ENCODE measurements around the gene SIGLEC10.
"Not testable (repeated sequence)": the region's sequence is repeated elsewhere in the genome, so short reads cannot be mapped to it uniquely, and the experiment has no call there.

The SIGLEC10 gene

DNA sequence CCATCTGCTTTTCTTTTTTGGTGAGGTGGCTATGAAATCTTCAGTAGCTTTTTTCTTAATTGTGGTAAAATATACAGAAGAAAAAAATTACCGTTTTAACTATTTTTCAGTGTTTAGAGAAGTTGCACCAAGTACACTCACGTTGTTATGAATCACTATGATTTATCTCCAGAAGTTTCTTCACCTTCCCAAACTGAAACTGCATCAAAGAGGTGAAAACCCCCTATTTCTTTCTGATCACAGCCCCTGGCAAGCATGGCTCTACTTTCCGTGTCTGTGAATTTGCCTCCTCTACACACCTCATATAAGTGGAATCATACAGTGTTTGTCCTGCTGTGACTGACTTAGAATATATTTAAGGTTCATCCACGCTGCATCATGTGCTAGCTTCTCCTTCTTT lies 15.6 kb upstream of the SIGLEC10 start:
- H3K4me1 ChIP-seq (ENCODE audit: insufficient read depth, insufficient read length) = no peaks in the 10 kb centered on the region
- no peaks in the 10 kb centered on the region for H3K36me3 ChIP-seq (ENCODE audit: insufficient read depth, insufficient read length, low read length)
- H3K9me3 ChIP-seq (ENCODE audit: insufficient read depth, low read length) = no peaks in the 10 kb centered on the region
- H3K4me3 ChIP-seq (ENCODE audit: insufficient read length, low read depth) = no peak overlapping the region
- TF ChIP-seq SUZ12 (IDR thresholded peaks at IDR 0.05; ENCODE audit: extremely low read depth, insufficient read depth, insufficient read length) = no peak
- peaks cover 8% of the 10 kb centered on the region for H3K27me3 ChIP-seq (ENCODE audit: insufficient read depth, insufficient read length)
- H3K9ac ChIP-seq (ENCODE audit: insufficient read length, low read depth) = no peak overlapping the region
- no peak for DNase-seq (ENCODE audit: low read depth, low spot score)

DNA sequence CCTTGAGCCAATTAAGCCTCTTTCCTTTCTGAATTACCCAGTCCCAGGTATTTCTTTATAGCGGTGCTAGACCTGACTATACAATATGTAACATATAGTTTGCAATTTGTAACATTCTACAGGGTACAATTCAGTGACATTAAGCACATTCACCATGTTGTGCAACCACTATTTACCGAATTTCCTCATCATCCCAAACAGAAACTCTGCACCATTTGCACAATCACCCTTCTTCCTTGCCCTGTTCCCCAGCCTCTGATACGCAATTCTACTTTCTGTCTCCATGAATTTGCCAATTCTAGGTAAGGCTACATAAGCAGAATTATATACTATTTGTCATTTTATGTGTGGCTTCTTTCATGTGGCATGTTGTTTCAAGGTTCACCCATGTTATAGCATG lies 13.7 kb upstream of the SIGLEC10 start:
- H3K36me3 ChIP-seq (ENCODE audit: insufficient read depth, insufficient read length, low read length) = no peaks in the 10 kb centered on the region
- peaks cover 8% of the 10 kb centered on the region for H3K27me3 ChIP-seq (ENCODE audit: insufficient read depth, insufficient read length)
- no peaks in the 10 kb centered on the region for H3K9me3 ChIP-seq (ENCODE audit: insufficient read depth, low read length)
- no peak for TF ChIP-seq ZNF274 (IDR thresholded peaks at IDR 0.05; ENCODE audit: low read depth, low read length)
- TF ChIP-seq SUZ12 (IDR thresholded peaks at IDR 0.05; ENCODE audit: extremely low read depth, insufficient read depth, insufficient read length) = no peak
- no peak for TF ChIP-seq YY1 (IDR thresholded peaks at IDR 0.05; ENCODE audit: insufficient read depth, insufficient read length)
- no peak overlapping the region for H3K9ac ChIP-seq (ENCODE audit: insufficient read length, low read depth)
- DNase-seq (ENCODE audit: low read depth, low spot score) = no peak
- no peaks in the 10 kb centered on the region for H3K4me1 ChIP-seq (ENCODE audit: insufficient read depth, insufficient read length)
- H3K4me3 ChIP-seq (ENCODE audit: insufficient read length, low read depth) = no peak overlapping the region

DNA sequence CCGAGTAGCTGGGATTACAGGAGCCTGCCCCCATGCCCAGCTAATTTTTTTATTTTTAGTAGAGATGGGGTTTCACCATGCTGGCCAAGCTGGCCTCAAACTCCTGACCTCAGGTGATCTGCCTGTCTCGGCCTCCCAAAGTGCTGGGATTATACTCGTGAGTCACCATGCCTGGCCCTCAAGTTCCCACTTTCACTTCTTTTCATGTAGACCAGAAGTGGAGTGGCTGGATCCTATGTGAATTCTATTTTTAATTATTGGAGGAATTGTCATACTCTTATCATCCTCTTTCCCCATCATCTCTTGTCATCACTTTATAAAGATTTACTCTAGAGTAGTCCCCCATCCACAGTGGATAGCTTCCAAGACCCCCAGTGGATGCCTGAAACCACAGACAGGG lies 12.8 kb upstream of the SIGLEC10 start:
- no peak for DNase-seq (ENCODE audit: low read depth, low spot score)
- Histone ChIP-seq H3K4me1 (ENCODE audit: insufficient read depth, insufficient read length) (no peaks in the 10 kb centered on the region), H3K4me3 (ENCODE audit: insufficient read length, low read depth) (no peak overlapping the region), H3K36me3 (ENCODE audit: insufficient read depth, insufficient read length, low read length) (no peaks in the 10 kb centered on the region), H3K9me3 (ENCODE audit: insufficient read depth, low read length) (no peaks in the 10 kb centered on the region), H3K9ac (ENCODE audit: insufficient read length, low read depth) (no peak overlapping the region), H3K27me3 (ENCODE audit: insufficient read depth, insufficient read length) (peaks cover 8% of the 10 kb centered on the region)
- TF ChIP-seq SUZ12 (IDR thresholded peaks at IDR 0.05; ENCODE audit: extremely low read depth, insufficient read depth, insufficient read length) (no peak), ZNF274 (IDR thresholded peaks at IDR 0.05; ENCODE audit: low read depth, low read length) (no peak), YY1 (IDR thresholded peaks at IDR 0.05; ENCODE audit: insufficient read depth, insufficient read length) (no peak)

DNA sequence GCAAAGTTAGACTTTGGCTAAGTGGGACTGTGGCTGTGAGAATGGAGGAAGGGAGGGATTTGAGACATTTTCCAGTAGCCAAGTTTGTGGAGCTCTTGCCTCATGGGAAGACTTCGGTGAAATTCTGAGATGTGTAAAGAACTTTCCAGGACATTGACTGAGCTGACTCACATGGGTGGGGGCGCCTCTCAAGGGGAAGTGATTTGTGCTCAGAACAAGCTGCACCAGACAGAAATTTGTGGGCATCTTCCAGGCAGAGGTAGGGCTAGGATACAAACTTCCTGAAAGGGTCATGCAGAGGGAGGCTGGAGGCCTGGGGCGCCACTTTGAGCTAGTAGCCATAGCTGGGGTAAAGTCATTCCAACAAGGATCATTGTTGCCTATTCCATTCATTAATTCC lies 9.8 kb upstream of the SIGLEC10 start:
- Histone ChIP-seq H3K9ac (ENCODE audit: insufficient read length, low read depth) (no peak overlapping the region), H3K9me3 (ENCODE audit: insufficient read depth, low read length) (no peaks in the 10 kb centered on the region), H3K36me3 (ENCODE audit: insufficient read depth, insufficient read length, low read length) (no peaks in the 10 kb centered on the region), H3K27me3 (ENCODE audit: insufficient read depth, insufficient read length) (peaks cover 8% of the 10 kb centered on the region), H3K4me1 (ENCODE audit: insufficient read depth, insufficient read length) (no peaks in the 10 kb centered on the region), H3K4me3 (ENCODE audit: insufficient read length, low read depth) (no peak overlapping the region)
- DNase-seq (ENCODE audit: low read depth, low spot score) = no peak
- TF ChIP-seq YY1 (IDR thresholded peaks at IDR 0.05; ENCODE audit: insufficient read depth, insufficient read length) (no peak), ZNF274 (IDR thresholded peaks at IDR 0.05; ENCODE audit: low read depth, low read length) (no peak), SUZ12 (IDR thresholded peaks at IDR 0.05; ENCODE audit: extremely low read depth, insufficient read depth, insufficient read length) (no peak)

DNA sequence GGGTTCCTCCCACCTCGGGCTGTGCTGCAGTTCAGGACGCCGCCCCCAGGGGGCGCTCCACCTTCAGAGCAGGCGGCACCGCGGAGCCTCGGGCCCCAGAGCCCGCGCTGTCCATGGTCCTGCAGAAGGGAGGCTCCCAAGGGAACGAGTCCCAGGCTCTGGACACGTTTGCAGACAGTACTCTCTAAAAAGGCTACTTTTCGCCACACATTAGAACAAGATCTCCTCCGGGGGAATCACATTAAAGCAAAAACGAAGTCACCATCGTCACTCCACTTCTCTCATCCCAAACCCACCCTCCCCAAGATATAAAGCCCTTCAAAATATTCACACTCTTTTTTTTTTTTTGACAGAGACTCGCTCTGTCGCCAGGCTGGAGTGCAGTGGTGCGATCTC lies 4.6 kb upstream of the SIGLEC10 start:
- Histone ChIP-seq H3K36me3 (ENCODE audit: insufficient read depth, insufficient read length, low read length) (no peaks in the 10 kb centered on the region), H3K9ac (ENCODE audit: insufficient read length, low read depth) (no peak overlapping the region), H3K4me1 (ENCODE audit: insufficient read depth, insufficient read length) (peaks cover 3% of the 10 kb centered on the region), H3K27me3 (ENCODE audit: insufficient read depth, insufficient read length) (peaks cover 8% of the 10 kb centered on the region), H3K4me3 (ENCODE audit: insufficient read length, low read depth) (peak overlapping the region; percentile 37), H3K9me3 (ENCODE audit: insufficient read depth, low read length) (no peaks in the 10 kb centered on the region)
- no peak for TF ChIP-seq YY1 (IDR thresholded peaks at IDR 0.05; ENCODE audit: insufficient read depth, insufficient read length)
- no peak for TF ChIP-seq ZNF274 (IDR thresholded peaks at IDR 0.05; ENCODE audit: low read depth, low read length)
- TF ChIP-seq SUZ12 (IDR thresholded peaks at IDR 0.05; ENCODE audit: extremely low read depth, insufficient read depth, insufficient read length) = no peak
- peak; percentile 72 for DNase-seq (ENCODE audit: low read depth, low spot score)

DNA sequence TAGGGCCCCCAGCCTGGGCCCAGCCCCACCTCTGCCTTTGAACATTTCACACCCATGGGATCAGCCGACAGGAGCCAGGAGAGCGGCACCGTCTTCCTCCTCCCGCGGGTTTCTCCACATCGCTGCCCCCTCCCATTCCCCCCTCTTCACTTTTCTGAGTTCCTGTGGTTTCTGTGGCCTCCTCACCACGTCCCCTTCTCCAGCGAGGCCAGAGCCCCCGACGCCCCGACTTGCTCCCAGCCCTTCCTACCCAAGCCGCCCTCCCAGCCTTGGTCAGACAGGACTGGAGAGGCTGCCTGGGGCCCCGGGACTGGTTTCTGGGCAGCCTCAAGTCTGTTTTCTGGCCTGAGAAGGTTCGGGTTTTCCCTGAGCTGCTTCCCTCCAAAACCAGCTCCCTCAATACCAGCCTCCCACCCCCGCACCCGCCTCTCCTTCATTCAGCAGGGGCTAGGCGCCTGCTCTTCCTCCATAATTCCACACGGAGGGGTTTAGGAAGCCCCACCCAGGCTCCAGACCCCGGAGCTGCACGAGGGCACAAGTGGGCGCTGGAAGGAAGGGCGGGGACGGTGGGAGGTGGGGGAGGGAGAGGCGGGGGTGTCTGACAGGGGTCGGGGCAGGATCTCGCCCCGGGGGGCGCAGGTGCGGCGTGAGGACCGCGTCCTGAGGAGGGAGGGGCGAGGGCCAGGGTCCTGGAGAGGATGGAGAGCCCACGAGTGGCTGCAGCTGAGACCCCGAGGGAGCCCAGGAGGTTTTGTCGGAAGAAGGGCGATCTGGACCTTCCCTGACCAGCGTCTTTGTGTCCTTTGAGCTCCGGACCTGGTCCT lies 4.0 kb upstream of the SIGLEC10 start:
- Histone ChIP-seq H3K9me3 (ENCODE audit: insufficient read depth, low read length) (no peaks in the 10 kb centered on the region), H3K9ac (ENCODE audit: insufficient read length, low read depth) (no peak overlapping the region), H3K36me3 (ENCODE audit: insufficient read depth, insufficient read length, low read length) (no peaks in the 10 kb centered on the region), H3K27me3 (ENCODE audit: insufficient read depth, insufficient read length) (peaks cover 8% of the 10 kb centered on the region), H3K4me1 (ENCODE audit: insufficient read depth, insufficient read length) (peaks cover 3% of the 10 kb centered on the region), H3K4me3 (ENCODE audit: insufficient read length, low read depth) (peak overlapping the region; percentile 37)
- TF ChIP-seq ZNF274 (IDR thresholded peaks at IDR 0.05; ENCODE audit: low read depth, low read length) (no peak), SUZ12 (IDR thresholded peaks at IDR 0.05; ENCODE audit: extremely low read depth, insufficient read depth, insufficient read length) (no peak), YY1 (IDR thresholded peaks at IDR 0.05; ENCODE audit: insufficient read depth, insufficient read length) (no peak)
- no peak for DNase-seq (ENCODE audit: low read depth, low spot score)

DNA sequence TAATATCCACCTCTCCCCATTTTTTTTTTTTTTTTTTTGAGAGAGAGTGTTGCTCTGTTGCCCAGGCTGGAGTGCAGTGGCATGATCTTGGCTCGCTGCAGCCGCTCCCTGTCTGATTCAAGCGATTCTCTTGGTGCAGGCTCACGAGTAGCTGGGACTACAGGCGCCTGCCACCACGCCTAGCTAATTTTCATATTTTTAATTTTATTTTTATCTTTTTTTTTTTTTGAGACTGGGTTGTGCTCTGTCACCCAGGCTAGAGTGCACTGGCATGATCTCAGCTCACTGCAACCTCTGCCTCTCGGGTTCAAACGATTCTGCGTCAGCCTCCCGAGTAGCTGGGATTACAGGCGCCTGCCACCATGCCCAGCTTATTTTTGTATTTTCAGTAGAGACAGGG lies 3.1 kb upstream of the SIGLEC10 start:
- not testable (repeated sequence) for H3K27me3 ChIP-seq (ENCODE audit: insufficient read depth, insufficient read length); H3K9me3 ChIP-seq (ENCODE audit: insufficient read depth, low read length); H3K4me3 ChIP-seq (ENCODE audit: insufficient read length, low read depth); DNase-seq (ENCODE audit: low read depth, low spot score); H3K36me3 ChIP-seq (ENCODE audit: insufficient read depth, insufficient read length, low read length); H3K9ac ChIP-seq (ENCODE audit: insufficient read length, low read depth); H3K4me1 ChIP-seq (ENCODE audit: insufficient read depth, insufficient read length)

All from NT2/D1 (cell line).